GM12891 (cell line): ENCODE results near the gene FAM174C.

Experiments
- DNase-seq: peaks from one replicate; pipeline ENCODE4 v3.0.0; 2011; ENCODE audit warnings: low spot score; ENCODE audit not compliant: insufficient read length
- FAIRE-seq: peaks from 2 replicates; lab custom pipeline; 2011; peaks lifted over from hg19 to GRCh38; lab: Jason Lieb, UNC
- PAX5 ChIP-seq: IDR thresholded peaks from 2 replicates; pipeline ENCODE4 v1.6.1; 2011; ENCODE audit warnings: low read length, moderate library complexity, mild to moderate bottlenecking; ENCODE audit not compliant: insufficient read depth, severe bottlenecking
- POLR2A ChIP-seq: IDR thresholded peaks from 2 replicates; pipeline ENCODE4 v1.6.1; 2011; ENCODE audit warnings: low read depth, low read length, control low read depth
- POLR2AphosphoS5 ChIP-seq: IDR thresholded peaks from 2 replicates; pipeline ENCODE4 v1.6.1; 2011; ENCODE audit warnings: low read depth, low read length, control low read depth
- POU2F2 ChIP-seq: IDR thresholded peaks from 2 replicates; pipeline ENCODE4 v1.6.1; 2011; ENCODE audit warnings: low read depth, mild to moderate bottlenecking, control low read depth, low read length, moderate library complexity
- SPI1 ChIP-seq: IDR thresholded peaks from 2 replicates; pipeline ENCODE4 v1.6.1; 2011; ENCODE audit warnings: low read depth, low read length, control low read depth
- TAF1 ChIP-seq: IDR thresholded peaks from 2 replicates; pipeline ENCODE4 v1.6.1; 2011; ENCODE audit warnings: low read depth, low read length, control low read depth

The FAM174C gene

DNA sequence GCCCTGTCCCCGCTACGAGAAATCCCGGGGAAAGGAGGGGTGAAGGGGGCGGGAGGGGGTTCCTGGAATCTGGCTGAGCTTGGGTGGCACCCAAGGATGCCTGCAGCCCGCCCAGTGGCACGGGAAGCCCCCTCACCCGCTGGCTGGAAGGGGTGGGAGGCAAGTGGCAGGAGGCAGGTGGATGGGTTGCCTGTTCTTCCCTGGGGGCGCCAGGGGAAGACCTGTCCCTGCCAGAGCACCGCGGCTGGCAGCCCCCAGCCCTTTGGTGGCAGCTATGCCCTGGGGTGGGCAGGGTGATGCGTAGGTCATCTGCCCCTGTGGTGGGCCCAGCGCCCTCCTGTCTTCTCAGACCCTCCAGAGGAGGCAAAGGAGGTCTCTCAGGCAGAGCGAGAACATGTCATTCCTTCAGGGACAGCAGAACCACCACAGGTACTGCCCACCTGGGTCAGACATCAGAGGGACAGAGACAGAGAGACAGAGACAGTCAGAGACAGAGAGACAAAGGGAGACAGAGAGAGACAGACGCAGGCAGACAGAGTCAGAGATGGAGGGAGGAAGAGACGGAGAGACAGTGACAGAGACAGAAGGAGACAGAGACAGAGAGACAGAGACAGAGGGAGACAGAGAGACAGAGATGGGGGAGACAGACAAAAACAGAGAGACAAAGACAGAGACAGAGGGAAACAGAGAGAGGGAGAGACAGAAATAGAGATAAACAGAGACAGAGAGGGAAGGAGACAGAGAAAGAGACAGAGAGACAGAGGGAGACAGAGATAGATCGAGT, 47.1 kb downstream of the FAM174C start:
- no peak for TF ChIP-seq SPI1
- TF ChIP-seq TAF1 = no peak
- no peak for TF ChIP-seq POLR2AphosphoS5
- no peak for TF ChIP-seq POLR2A
- no peak for TF ChIP-seq POU2F2
- no peak for TF ChIP-seq PAX5
- no peak for FAIRE-seq
- DNase-seq = no peak

DNA sequence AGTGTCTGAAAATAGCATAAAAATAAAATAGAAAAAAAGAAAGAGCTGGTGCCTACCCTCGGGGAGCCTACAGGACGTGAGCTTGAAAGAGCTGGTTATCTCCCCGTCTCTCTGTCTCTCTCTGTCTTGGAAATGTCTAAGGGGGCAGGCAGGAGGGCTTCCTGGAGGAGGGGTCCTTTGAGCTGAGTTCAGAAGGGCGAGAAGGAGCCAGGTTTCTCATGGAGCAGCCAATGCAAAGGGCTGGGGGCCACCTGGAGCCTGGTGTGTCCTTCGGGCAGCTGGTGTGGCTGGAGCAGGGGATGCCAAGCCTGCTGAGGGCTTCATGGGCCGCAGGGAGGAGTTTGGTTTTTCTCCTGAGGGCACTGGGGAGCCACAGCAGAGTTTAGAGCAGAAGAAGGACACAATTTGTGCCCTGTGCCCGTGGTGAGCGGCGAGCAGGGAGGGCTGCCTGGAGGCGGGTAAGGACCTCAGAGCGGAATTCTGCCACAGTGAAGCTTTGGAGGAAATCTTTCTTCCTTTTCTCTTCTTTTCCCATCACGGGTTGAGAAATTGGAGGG, 49.0 kb downstream of the FAM174C start:
- no peak for FAIRE-seq
- TF ChIP-seq TAF1 (no peak), POU2F2 (no peak), POLR2A (no peak), PAX5 (no peak), POLR2AphosphoS5 (no peak), SPI1 (no peak)
- DNase-seq = no peak

DNA sequence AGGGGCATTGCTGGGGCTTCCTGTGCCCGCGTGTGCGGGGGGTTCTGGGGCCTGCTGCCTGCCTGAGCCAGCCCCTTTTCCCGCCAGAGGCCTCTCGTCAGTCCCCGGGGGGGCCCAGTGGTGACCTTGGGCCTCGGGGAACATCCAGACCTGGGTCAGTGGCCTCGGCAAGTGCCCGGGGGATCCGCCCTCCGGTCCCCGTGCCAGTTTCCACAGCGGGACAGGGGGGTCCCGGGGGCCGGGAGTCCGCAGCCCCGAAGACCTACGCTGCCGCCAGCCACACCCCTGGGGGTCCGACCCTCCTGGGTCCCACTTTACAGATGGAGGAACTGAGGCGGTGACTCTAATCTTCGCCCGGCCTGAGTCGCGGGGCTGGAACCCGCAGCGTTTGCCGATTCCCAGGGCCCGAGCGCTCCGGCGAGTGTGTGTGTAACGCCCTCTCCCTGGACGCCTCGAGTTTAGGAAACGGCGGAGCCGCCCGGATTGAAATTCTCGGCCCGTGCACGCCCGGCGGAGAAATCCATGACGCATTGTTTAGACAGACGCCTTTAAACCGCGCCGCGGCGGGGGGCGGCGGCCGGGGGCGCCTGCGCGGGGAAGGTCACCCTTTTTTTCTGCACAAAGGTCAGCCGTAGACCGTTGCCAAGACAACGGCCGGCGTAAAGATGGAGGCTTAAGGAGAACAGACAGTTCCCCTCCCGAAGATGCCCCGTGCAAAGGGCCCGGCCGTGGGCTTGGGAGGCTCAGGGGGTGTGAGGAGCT, 49.7 kb downstream of the FAM174C start:
- DNase-seq (peak; percentile 52), FAIRE-seq (no peak)
- no peak for TF ChIP-seq POLR2A
- no peak for TF ChIP-seq PAX5
- TF ChIP-seq SPI1 = no peak
- TF ChIP-seq POLR2AphosphoS5 = no peak
- TF ChIP-seq TAF1 = no peak
- no peak for TF ChIP-seq POU2F2

DNA sequence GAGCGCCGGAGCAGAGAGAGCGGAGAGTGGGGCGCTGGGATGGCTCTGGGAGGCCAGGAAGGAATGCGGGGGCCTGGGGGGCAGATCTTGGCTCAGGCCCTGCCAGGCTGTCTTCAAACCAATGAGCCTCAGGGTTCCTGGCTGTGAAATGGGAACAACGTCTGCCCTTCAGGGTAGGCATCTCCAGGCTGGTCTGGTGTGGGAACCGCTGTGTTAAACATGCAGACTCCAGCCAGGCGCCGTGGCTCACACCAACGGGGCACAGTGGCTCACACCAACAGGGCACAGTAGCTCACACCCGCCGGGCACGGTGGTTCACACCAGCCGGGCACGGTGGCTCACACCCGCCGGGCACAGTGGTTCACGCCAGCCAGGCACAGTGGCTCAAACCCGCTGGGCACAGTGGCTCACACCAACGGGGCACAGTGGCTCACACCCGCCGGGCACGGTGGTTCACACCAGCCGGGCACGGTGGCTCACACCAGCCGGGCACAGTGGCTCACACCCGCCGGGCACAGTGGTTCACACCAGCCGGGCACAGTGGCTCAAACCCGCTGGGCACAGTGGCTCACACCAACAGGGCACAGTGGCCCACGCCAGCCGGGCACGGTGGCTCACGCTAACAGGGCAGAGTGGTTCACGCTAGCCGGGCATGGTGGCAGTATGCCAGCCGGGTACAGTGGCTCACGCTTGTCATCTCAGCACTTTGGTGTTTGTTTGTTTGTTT, 50.4 kb downstream of the FAM174C start:
- FAIRE-seq (peak; percentile 31), DNase-seq (no peak)
- TF ChIP-seq POLR2AphosphoS5 = no peak
- no peak for TF ChIP-seq POU2F2
- no peak for TF ChIP-seq POLR2A
- TF ChIP-seq PAX5 = no peak
- no peak for TF ChIP-seq TAF1
- TF ChIP-seq SPI1 = no peak

DNA sequence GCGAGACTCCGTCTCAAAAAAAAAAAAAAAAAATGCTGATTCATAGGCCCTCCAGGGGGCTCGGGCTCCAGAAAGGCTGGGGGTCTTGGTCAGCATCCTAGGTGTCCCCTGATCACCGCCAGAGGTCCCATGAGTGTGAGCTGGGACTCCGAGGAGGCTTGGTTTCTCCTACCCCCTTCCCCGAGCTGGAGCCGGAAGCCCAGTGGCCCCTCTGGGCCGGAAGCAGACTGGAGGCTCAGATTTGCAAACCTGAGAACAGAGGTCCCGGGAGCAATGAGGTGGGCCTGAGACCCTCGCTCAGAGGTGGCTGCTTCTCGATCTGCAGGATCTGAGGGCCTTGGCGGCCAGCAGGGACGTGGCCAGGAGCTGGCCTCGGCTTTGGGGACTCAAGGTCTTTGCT, 51.8 kb downstream of the FAM174C start:
- peak; percentile 37 for DNase-seq
- FAIRE-seq = no peak
- no peak for TF ChIP-seq POU2F2
- no peak for TF ChIP-seq POLR2A
- TF ChIP-seq POLR2AphosphoS5 = no peak
- TF ChIP-seq TAF1 = no peak
- TF ChIP-seq SPI1 = no peak
- TF ChIP-seq PAX5 = no peak
